ENCODE results near the gene ORMDL3.

The ORMDL3 gene

GRCh38 chr17:39955726-39956225 lies 28.4 kb upstream of the ORMDL3 start:
- no peak for TF ChIP-seq CTCF (IDR thresholded peaks at IDR 0.05)

GRCh38 chr17:39954876-39955275 lies 27.5 kb upstream of the ORMDL3 start:
- TF ChIP-seq CTCF (IDR thresholded peaks at IDR 0.05), result no peak

- TF ChIP-seq CTCF (IDR thresholded peaks at IDR 0.05), result no peak
These were observed 26.1 kb upstream of the ORMDL3 start for GRCh38 chr17:39953471-39953888.

GRCh38 chr17:39952680-39953470 lies 25.5 kb upstream of the ORMDL3 start:
- no peak for TF ChIP-seq CTCF (IDR thresholded peaks at IDR 0.05)

- TF ChIP-seq CTCF (IDR thresholded peaks at IDR 0.05), result no peak
These were observed 24.7 kb upstream of the ORMDL3 start for GRCh38 chr17:39951924-39952679.

- TF ChIP-seq CTCF (IDR thresholded peaks at IDR 0.05), result no peak
These were observed 23.5 kb upstream of the ORMDL3 start for GRCh38 chr17:39950871-39951348.

- no peak for TF ChIP-seq CTCF (IDR thresholded peaks at IDR 0.05)
These were observed 21.6 kb upstream of the ORMDL3 start for GRCh38 chr17:39949028-39949427.

Data from LNCAP (cell line).